ENCODE data around the gene ITGB2.

The ITGB2 gene

GRCh38 chr21:44874497-44875315 is 46.0 kb downstream of the ITGB2 start:
- H3K4me3 ChIP-seq (ENCODE audit: low read depth, low read length) = peak overlapping the region; percentile 71

GRCh38 chr21:44874240-44874496 is 46.5 kb downstream of the ITGB2 start:
- no peak for TF ChIP-seq CTCF (IDR thresholded peaks at IDR 0.05; ENCODE audit: low read depth, low read length, missing control alignments)
- no peak for DNase-seq (ENCODE audit: low read depth)
- peak overlapping the region; percentile 71 for H3K4me3 ChIP-seq (ENCODE audit: low read depth, low read length)

More at GRCh38 chr21:44874497-44875315, 46.0 kb downstream of the ITGB2 start:
- TF ChIP-seq CTCF (IDR thresholded peaks at IDR 0.05; ENCODE audit: low read depth, low read length, missing control alignments) = no peak
- no peak for DNase-seq (ENCODE audit: low read depth)

- peak; percentile 88 for DNase-seq (ENCODE audit: low read depth)
- peak within 1 kb of the TSS; percentile 98 for H3K4me3 ChIP-seq (ENCODE audit: low read depth, low read length)
- TF ChIP-seq CTCF (IDR thresholded peaks at IDR 0.05; ENCODE audit: low read depth, low read length, missing control alignments) = no peak
Measured at GRCh38 chr21:44873356-44874239, 47.1 kb downstream of the ITGB2 start, which contains the start of gene PTTG1IP. PTTG1IP (minus strand) TSS chr21:44873690; CDS start chr21:44873616, 74 bp downstream.

- H3K4me3 ChIP-seq (ENCODE audit: low read depth, low read length) = peak overlapping the region; percentile 98
- no peak for TF ChIP-seq CTCF (IDR thresholded peaks at IDR 0.05; ENCODE audit: low read depth, low read length, missing control alignments)
- DNase-seq (ENCODE audit: low read depth) = no peak
Measured at GRCh38 chr21:44872649-44873355, 47.9 kb downstream of the ITGB2 start.

- H3K4me3 ChIP-seq (ENCODE audit: low read depth, low read length) = peak overlapping the region; percentile 98
- no peak for DNase-seq (ENCODE audit: low read depth)
- no peak for TF ChIP-seq CTCF (IDR thresholded peaks at IDR 0.05; ENCODE audit: low read depth, low read length, missing control alignments)
Measured at GRCh38 chr21:44872323-44872648, 48.4 kb downstream of the ITGB2 start.

- H3K4me3 ChIP-seq (ENCODE audit: low read depth, low read length) = peak overlapping the region; percentile 98
- no peak for TF ChIP-seq CTCF (IDR thresholded peaks at IDR 0.05; ENCODE audit: low read depth, low read length, missing control alignments)
- DNase-seq (ENCODE audit: low read depth) = no peak
Measured at GRCh38 chr21:44871576-44872269, 49.0 kb downstream of the ITGB2 start.

All from GM12864 (cell line).